GM21390 (cell line): ENCODE measurements around the gene CIZ1.

Experiments used
- ATAC-seq: cut with Tn5 transposase; IDR thresholded peaks from one replicate; pipeline ENCODE4 v1.9.1; 2021; ENCODE audit not compliant: unreplicated experiment

The CIZ1 gene

DNA sequence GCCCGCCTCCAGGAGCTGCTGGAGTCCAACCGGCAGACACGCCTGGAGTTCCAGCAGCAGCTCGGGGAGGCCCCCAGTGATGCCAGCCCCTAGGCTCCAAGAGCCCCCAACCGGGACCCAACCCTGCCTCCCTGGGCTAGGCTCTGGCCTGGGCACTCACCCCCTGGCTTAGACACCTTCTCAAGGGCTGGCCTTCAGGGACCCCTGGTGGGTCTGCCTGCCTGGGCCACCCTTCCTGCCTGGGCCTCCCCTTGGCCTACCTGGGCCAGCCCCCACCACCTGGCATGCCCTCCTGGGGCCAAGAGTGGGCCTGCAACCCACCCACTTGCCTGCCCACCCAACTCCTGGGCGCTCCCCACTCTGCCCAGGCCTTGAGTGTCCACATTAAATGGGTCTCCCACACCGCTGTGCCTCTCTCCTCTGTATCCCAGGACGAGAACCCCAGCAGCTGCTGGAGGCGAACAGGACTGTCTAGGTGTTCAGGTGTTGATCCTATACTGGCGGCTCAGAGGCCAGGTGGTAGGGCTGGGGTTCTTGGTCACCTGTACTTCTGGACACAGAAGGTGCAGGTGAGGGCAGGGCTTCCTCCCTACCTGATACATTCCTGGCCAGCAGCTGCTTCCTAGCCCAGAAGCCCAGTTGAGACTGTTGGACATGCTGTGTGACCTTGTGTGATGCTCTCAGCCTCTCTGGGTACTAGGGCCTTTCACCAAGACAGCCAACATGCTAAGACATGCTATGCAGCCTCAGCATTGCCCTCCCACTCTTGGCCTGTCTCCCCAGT lies 27.7 kb downstream of the CIZ1 start:
- ATAC-seq, result no peak

DNA sequence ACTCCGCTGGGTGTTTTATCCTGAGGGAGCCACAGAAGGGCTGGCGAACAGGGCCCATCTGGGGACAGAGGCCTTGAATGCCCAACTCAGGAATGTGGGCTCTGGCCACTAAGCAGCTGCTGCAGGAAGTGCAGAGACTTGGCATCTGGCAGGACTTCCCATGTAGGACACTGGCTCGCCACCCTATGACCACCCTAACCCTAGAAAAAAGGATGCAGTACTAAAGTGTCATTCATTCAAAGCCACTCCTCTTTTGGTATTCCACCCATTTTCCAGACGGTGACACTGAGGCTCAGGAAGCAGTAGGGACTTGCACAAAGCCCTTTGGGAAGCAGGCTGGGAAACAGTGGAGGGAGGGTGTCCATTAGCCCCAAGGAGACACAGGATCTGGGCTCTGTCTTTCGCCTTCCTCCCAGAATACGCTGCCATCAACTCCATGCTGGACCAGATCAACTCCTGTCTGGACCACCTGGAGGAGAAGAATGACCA lies 28.3 kb downstream of the CIZ1 start:
- no peak for ATAC-seq

DNA sequence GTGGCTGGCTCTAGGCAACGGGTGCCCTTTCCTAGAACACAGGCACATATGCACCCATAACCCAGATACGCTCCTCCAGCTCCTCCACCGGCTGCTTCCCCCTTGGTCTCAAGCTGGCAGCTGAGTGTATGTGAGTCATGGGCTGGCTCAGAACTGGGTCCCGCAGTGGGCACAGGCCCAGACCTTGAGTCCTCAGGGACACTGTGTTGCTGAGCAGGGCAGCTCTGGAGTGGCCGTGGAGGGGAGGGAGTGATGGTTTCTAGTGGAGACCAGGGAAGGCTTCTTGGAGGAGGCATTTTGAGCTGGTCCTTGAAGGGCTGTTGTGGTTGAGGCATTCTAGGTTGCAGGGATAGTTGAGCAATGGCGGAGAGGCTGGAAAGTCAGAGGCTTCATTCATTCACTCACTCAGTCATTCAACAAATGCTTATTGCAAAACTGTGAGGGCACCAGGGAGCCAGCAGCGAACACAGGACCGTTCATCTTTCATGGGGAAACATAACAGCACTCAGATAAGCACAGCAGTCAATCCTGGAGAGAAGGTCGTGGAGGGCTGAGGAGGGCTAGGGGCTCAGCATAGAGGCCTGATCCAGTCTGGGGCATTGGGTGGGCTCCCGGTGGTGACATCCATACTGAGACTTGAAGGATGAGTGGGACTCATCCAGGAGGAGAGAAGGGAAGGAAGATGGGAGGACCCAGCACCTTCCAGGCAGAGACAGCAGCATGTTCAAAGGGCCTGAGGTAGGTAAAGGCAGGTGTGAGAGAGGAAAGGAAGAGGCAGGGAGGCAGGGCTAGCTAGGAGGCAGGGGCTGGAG lies 29.0 kb downstream of the CIZ1 start:
- ATAC-seq, result no peak

DNA sequence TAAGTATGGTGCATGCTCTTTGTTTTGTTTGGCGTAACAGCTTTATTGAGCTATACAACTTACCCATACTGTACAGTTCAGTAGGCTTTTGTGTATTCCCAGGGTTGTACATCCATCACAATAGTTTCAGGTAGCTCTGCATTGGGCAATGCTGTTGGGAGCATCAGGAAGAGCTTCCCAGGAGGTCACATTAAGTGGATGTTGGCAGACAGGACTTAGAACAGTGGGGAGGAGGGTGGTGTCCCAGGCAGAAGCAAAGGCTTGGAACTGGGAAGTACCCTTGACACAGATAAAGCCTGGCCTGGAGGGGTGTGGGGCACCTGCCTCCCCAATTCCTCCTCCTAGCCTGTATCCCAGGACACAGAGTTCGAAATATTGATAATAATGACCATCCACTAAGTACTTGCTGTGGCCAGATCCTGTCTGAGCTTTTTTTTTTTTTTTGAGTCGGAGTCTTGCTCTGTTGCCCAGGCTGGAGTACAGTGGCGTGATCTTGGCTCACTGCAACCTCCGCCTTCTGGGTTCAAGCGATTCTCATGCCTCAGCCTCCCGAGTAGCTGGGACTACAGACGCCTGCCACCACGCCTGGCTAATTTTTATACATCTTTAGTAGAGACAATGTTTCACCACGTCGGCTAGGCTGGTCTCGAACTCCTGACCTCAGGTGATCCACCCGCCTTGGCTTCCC lies 30.0 kb downstream of the CIZ1 start:
- no peak for ATAC-seq

DNA sequence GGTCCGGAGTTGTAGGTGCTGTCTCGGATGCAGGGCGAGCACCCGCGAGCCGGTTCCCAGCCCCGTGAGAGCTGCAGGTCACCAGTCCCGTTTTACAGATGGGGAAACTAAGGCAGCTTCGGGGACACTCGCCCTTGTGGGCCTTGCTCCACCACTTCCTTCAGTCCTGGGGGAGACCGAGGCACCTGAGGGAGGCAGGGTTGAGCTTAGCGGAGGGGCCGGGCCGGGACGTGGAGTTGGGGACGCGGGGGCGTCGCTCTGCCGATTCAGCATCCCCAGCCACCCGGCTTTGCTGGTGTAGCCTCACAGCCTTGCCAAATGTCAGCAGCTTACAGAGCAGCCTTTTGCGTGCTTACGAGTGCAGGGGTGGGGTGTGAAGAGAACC lies 30.8 kb downstream of the CIZ1 start:
- ATAC-seq, result peak; percentile 4

DNA sequence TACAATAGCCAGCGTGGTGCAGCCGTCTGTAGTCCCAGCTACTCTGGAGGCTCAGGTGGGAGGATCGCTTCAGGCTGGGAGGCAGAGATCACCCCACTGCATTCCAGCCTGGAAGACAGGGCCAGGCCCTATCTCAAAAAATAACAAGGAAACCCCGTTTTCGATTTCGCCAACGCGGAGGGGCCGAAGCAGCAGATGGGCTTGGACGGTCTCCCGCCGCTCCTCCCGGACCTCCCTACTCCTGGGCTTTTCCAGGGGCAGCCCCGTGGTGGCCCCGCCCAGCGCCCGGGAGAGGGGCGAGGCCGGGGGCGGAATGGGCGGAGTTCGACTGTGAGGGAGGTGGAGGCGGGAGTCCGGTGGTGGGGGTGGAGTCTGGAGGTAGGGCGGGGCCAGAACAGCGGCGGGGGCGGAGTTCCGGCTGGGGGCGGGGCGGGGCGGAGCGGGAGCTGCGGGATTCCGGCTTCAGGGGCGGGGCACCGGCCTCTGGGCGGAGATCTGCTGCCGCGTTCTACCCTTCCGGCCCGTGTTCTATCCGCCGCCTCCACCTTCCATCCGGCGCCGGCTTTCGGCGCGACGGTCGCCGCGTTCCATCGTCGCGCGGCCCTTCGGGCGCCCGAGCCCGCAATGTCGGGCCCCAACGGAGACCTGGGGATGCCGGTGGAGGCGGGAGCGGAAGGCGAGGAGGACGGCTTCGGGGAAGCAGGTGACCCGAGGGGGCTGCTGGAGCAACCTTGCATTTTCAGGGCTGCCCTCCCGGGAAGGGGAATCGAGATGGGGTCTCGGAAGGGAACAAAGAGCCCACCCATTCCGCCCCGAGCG lies 31.4 kb downstream of the CIZ1 start, which contains the start of gene BBLN:
Gene BBLN, plus strand, starts transcription at position 482 of the 819 bp plus-strand sequence. Its CDS starts 143 bp downstream, at position 625.
- peak; percentile 81 for ATAC-seq

DNA sequence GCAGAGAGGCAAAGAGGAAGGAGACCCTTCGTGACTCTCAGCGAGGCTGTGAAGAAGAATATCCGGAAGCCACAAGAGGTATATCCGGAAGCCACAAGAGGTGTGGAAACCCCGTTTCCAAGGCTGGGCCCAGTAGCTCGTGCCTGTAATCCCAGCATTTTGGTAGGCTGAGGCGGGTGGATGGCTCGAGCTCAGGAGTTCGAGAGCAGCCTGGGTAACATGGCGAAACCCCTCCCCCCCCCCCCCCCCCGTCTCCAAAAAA lies 31.9 kb downstream of the CIZ1 start:
- ATAC-seq, result no peak

DNA sequence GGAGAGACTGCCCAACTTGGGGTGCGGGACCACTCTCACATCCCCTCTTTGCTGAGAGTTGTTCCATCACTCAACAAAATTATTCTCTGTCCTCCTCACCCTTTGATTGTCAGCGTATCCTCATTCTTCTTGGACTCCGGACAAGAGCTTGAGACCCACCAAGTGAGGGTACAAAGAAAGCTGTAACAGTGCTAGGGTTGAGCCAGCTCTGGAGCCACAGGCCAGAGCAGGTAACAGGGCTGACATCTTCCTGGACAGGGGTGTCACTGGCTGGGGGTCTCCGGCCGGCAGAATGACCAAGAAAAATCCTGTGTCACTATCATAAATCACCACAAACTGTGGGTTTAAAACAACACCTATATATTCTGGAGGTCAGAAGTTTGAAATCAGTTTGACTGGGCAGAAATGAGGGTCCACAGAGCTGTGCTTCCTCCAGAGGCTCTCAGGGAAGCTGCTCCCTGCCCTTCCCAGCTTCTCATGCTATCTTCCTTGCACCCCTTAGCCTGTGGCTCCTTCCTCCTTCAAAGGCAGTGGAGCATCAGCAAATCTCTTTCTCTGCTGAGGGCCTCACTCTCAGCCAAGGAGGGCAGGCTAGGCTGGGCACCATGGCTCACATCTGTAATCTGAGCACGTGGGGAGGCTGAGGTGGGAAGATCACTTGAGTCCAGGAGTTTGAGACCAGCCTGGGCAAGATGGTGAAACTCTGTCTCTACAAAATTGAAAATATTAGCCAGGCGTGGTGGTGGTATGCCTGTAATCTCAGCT lies 35.5 kb downstream of the CIZ1 start:
- ATAC-seq, result no peak

DNA sequence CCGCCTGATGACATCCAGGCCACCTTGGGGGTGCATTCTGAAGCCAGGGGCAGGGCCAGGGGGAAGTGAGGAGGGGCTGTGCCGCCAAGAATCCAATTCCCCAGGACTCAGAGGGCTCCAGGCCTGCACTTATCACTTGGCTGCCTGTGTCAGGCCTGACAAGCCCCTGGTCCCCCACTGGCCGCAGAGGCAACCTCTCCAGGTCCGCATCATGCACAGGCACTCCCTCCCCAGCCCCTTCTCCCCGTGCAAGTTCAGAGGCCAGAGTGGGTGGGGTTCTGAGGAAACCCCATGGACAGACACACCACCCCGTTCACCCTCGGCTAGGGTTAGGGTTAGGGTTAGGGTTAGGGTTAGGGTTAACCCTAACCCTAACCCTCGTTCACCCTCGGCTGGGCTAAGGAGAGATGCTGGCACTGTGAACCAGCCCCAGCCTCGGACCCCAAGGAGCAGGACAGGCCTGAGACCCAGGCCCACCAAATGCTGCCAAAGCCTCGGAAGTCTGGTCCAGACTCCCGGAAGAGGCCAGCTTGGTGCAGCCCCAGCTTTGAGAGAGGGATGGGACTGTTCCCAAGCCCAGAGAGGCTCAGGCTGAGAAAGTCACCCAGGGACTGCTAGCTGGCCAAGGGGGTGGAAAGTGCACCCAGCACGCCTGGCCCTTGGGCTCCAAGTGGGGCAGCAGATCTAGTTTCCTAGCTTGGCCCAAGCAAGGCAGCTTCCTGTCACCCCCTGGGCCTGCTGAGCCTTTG lies 37.3 kb downstream of the CIZ1 start:
- ATAC-seq, result no peak

DNA sequence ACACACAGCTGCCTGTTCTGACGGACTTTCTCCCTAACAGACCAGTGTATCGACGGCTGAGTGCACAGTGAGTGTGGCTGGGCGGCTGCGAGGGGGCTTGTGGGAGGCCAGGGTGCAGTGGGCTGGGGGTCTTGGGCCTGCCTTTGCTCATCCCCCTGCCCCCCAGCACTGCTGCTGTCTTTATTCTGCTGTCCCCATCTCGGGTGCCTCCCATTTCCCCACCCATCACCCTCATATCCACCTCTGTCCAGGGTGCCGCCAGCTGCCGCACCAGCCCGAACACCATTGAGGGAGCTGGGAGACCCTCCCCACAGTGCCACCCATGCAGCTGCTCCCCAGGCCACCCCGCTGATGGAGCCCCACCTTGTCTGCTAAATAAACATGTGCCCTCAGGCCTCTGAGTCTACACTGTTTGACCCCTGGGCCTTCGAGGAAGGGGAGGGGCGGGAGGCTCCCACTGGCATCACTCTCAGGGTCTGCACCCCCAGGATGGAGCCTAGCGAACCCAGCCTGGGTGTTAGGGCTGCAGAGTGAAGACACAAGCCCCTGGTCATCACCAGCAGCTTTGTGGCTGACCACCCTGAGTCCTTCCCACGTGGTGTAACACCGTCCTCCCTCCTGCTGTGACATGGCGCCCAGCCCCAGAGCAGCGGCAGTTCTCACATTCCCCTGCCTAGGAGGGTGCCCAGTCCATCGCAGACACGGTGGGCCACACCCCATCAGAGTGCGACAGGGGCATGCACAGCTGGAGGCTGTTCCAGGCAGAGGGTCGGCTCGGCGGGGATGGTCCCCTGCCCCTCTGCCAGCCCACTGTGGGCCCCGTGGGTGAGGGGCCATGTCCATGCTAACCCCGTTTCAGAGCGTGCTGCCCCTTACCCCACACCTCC lies 38.1 kb downstream of the CIZ1 start:
- ATAC-seq, result no peak

DNA sequence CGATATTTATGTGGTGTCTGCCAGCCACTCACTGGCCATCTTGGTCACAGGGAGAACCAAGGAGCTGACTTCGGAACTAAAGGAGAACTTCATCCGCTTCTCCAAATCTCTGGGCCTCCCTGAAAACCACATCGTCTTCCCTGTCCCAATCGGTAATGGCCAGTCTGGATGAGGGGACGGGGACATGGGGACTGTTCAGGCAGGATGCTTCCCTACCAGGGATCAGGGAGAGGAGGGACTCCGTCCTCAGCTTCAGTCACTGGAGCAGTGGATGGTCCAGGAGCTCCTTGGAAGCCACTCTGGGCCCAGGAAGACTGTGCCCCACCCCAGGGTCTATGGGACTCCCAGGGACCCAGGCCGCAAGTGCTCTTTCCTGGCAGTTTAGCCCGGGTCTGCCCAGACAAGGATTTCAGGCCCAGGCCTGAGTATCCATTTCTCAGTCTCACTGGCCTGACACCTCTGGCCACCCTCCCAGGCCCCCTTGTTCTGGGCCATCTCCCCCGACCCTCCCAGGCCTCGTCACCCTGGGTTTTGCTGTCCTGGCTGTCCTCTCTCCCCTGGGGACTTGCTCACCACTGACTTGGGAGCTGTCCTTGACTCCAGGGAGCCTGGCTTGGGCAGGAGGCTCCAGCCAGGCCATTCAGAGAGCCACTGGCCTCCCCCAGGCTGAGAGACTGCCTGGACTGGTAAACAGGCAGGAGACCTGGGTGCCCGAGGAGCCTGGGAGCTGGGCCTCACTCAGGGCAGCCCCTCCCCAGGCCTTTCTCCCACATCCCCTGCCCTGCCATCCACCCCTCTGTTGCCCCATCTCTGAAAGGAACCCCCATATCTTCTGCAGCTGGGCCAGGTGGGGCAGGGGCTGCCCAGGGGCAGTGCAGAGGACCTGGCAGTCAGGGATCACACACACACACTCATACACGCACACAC lies 39.0 kb downstream of the CIZ1 start:
- ATAC-seq, result no peak

DNA sequence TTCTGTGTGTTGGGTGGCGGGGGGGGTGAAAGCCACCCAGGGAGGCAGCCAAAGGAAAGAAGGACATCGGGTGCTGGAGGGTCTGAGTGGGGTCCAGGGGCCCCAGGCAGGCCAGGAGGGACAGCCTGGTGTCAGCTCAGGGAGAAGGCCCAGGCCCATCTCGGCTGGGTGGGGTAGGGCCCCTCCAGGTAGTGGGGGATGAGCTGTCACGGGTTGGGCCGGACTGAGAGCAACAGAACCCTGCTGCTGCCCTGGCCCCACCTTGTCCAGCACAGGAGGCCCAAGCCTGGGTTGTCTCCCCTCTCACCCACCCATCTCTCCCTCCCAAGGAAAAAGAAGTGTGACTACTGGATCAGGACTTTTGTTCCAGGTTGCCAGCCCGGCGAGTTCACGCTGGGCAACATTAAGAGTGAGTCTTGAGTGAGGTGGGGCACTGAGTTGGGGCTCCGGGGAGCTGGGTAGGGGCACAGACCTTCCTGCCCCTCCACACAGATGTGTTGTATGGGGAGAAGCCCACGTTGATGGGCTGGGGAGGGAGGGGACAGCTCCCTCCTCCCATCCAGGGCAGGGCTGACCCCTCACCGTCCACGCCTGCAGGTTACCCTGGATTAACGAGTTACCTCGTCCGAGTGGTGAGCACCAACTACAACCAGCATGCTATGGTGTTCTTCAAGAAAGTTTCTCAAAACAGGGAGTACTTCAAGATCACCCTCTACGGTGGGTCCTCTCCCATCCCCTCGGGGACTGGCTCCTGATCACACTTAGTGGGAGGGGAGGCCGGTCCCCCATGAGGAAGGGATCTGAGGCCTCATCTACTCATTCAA lies 39.9 kb downstream of the CIZ1 start:
- no peak for ATAC-seq

DNA sequence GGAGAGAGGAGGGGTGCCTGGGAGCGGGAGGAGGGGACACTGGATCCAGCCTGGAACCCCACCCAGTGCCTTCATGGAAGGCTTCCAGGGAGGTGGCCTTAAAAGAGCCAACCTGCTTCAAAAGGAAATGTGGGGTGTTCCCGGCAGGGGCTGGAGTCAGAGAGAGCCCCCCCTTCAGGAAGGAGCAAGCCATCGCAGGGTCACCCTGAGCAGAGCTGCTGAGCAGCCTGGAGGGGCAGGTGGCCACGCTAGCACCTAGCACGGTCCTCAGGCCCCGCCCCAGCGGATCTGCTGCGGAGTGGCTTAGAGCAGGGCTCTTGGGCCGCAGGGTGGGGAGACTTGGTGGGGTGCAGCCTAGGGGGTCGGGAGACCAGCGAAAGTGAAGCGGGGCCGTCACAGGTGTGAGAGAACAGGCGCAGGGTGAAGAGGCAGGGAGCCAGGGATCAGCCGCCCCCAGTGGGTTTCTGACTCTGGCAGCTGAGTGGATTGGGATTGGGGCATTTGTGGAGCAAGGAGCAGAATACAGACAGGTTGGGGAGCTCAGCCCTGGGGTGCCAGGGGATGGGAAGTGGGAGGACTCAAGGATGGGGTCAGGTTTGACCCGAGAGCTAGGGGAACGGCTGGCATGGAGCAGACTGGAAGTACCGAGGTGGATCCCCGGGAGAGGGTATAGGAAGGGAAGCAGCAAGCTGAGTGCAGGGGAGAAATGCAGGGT lies 40.6 kb downstream of the CIZ1 start:
- no peak for ATAC-seq

DNA sequence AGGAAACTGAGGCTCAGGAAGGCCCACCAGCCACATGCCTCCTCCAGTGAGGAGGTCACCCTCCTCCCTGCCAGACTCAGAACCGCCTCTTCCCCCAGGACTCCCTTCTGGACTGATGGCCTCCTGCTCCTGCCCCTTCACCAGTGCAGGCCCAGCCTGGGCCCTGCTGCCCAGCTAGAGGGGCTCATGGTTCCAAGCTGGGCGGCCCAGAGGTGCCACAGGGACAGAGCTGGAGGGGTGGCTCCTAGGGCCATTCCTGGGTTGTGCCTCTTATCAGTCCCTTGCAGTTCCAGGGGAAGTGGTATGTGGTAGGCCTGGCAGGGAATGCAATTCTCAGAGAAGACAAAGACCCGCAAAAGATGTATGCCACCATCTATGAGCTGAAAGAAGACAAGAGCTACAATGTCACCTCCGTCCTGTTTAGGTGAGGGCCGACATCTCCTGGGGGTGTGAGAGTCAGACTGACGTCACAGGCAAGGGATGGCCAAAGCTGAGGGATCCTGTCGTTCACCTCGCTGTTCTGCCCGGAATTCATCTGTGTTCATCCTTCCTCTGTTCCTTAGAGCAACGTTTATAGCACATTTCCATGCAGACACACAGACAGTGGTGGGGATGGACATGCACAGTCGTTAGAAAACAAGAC lies 41.3 kb downstream of the CIZ1 start:
- ATAC-seq, result no peak

DNA sequence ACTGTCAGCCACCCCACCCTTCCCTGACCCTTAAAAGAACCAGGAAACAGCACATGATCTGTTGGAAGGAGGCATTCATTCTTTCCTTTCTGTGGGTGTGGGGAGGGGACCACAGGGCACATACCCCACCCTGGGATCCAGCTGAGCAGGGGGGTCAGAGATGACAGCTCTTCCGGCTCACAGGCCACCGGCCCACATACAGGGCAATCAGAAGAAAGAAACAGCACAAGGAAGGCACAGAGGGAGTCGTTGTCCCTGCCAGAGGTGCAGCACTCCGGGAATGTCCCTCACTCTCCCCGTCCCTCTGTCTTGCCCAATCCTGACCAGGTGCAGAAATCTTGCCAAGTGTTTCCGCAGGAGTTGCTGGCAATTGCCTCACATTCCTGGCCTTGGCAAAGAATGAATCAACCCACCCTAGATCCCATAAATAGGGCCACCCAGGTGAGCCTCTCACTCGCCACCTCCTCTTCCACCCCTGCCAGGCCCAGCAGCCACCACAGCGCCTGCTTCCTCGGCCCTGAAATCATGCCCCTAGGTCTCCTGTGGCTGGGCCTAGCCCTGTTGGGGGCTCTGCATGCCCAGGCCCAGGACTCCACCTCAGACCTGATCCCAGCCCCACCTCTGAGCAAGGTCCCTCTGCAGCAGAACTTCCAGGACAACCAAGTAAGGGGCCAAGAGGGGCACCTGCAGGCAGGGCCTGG lies 42.2 kb downstream of the CIZ1 start, which contains the start of gene LCN2:
Gene LCN2, plus strand, starts transcription at position 453 of the 701 bp plus-strand sequence. Its CDS starts 73 bp downstream, at position 526.
- ATAC-seq, result no peak
